KBM-7 (cell line): ENCODE results near the gene C14orf132.

Experiments
- DNase-seq: peaks from one replicate; pipeline ENCODE4 v3.0.0-alpha.2; 2015
- in situ Hi-C: fragments of 300-500 bp; cut with MboI; formaldehyde crosslinking; loops from 2 replicates; pipeline ENCODE4 v1.14.3; 2020; ENCODE audit warnings: low sequenced_read_pairs, low pct_unique_long_range_greater_than_20kb, mixed read lengths

C14orf132 gene

GRCh38 chr14:96130854-96131253 lies 91.7 kb downstream of the C14orf132 start:
- in situ Hi-C loops: no loop called here

GRCh38 chr14:96131836-96132235 lies 92.7 kb downstream of the C14orf132 start:
- no peak for DNase-seq
- in situ Hi-C loops: no loop called here

More at GRCh38 chr14:96130854-96131253, 91.7 kb downstream of the C14orf132 start:
- no peak for DNase-seq

GRCh38 chr14:96134508-96134907 lies 95.3 kb downstream of the C14orf132 start:
- no peak for DNase-seq
- in situ Hi-C loops: no loop called here

- no peak for DNase-seq
- in situ Hi-C loops: no loop called here
Measured at GRCh38 chr14:96135285-96135684, 96.1 kb downstream of the C14orf132 start.

GRCh38 chr14:96136371-96137005 lies 97.3 kb downstream of the C14orf132 start:
- in situ Hi-C loops: no loop called here
- DNase-seq: no peak

GRCh38 chr14:96138241-96138640 lies 99.1 kb downstream of the C14orf132 start:
- in situ Hi-C loops: no loop called here
- no peak for DNase-seq

GRCh38 chr14:96139169-96139568 lies 100.0 kb downstream of the C14orf132 start:
- no peak for DNase-seq
- in situ Hi-C loops: no loop called here

GRCh38 chr14:96139879-96140278 lies 100.7 kb downstream of the C14orf132 start:
- in situ Hi-C loops: no loop called here
- no peak for DNase-seq

- in situ Hi-C loops: no loop called here
- no peak for DNase-seq
Measured at GRCh38 chr14:96140952-96141351, 101.8 kb downstream of the C14orf132 start.
